ENCODE data around the gene MIER2.
"Not testable (repeated sequence)": the region's sequence is repeated elsewhere in the genome, so short reads cannot be mapped to it uniquely, and the experiment has no call there.

MIER2 gene

GRCh38 chr19:275000-275399 lies 69.6 kb downstream of the MIER2 start:
- ATAC-seq = no peak
- TF ChIP-seq RARB (CRISPR knock-in tag; IDR thresholded peaks at IDR 0.05) = no peak
- TF ChIP-seq ZNF565 (CRISPR knock-in tag; conservative IDR thresholded peaks at IDR 0.05; ENCODE audit: low read depth) = no peak
- TF ChIP-seq POU6F1 (CRISPR knock-in tag; IDR thresholded peaks at IDR 0.05; ENCODE audit: borderline replicate concordance, low read depth) = no peak
- no peak for TF ChIP-seq TOX (CRISPR knock-in tag; IDR thresholded peaks at IDR 0.05; ENCODE audit: borderline replicate concordance)
- TF ChIP-seq ARNTL (CRISPR knock-in tag; IDR thresholded peaks at IDR 0.05; ENCODE audit: borderline replicate concordance, low read depth) = no peak
- no peak for TF ChIP-seq PATZ1 (CRISPR knock-in tag; IDR thresholded peaks at IDR 0.05; ENCODE audit: borderline replicate concordance)

- TF ChIP-seq TCF4 (CRISPR knock-in tag; IDR thresholded peaks at IDR 0.05; ENCODE audit: borderline replicate concordance) (no peak), PATZ1 (CRISPR knock-in tag; IDR thresholded peaks at IDR 0.05; ENCODE audit: borderline replicate concordance) (no peak), ARNTL (CRISPR knock-in tag; IDR thresholded peaks at IDR 0.05; ENCODE audit: borderline replicate concordance, low read depth) (no peak), CSRNP3 (CRISPR knock-in tag; IDR thresholded peaks at IDR 0.05) (no peak), RARB (CRISPR knock-in tag; IDR thresholded peaks at IDR 0.05) (no peak), CREB5 (CRISPR knock-in tag; IDR thresholded peaks at IDR 0.05; ENCODE audit: low read depth) (no peak), ESRRG (CRISPR knock-in tag; IDR thresholded peaks at IDR 0.05) (no peak), ISL1 (CRISPR knock-in tag; IDR thresholded peaks at IDR 0.05) (no peak), ZNF70 (CRISPR knock-in tag; IDR thresholded peaks at IDR 0.05) (no peak), ZFP30 (CRISPR knock-in tag; IDR thresholded peaks at IDR 0.05) (no peak), OSR1 (CRISPR knock-in tag; IDR thresholded peaks at IDR 0.05) (no peak), PPARA (CRISPR knock-in tag; IDR thresholded peaks at IDR 0.05; ENCODE audit: borderline replicate concordance) (no peak), CSDC2 (CRISPR knock-in tag; IDR thresholded peaks at IDR 0.05) (no peak), TOX (CRISPR knock-in tag; IDR thresholded peaks at IDR 0.05; ENCODE audit: borderline replicate concordance) (no peak)
- ATAC-seq = no peak
These were observed 71.2 kb downstream of the MIER2 start for GRCh38 chr19:273393-273792.

GRCh38 chr19:271856-272255 lies 72.7 kb downstream of the MIER2 start:
- TF ChIP-seq RARB (CRISPR knock-in tag; IDR thresholded peaks at IDR 0.05) (no peak), ZNF70 (CRISPR knock-in tag; IDR thresholded peaks at IDR 0.05) (no peak), ZC3H10 (CRISPR knock-in tag; IDR thresholded peaks at IDR 0.05) (no peak), ZNF565 (CRISPR knock-in tag; conservative IDR thresholded peaks at IDR 0.05; ENCODE audit: low read depth) (no peak), OSR1 (CRISPR knock-in tag; IDR thresholded peaks at IDR 0.05) (no peak), BACH2 (CRISPR knock-in tag; IDR thresholded peaks at IDR 0.05; ENCODE audit: borderline replicate concordance) (no peak), PATZ1 (CRISPR knock-in tag; IDR thresholded peaks at IDR 0.05; ENCODE audit: borderline replicate concordance) (no peak)

GRCh38 chr19:270766-271318 lies 73.8 kb downstream of the MIER2 start:
- ATAC-seq = not testable (repeated sequence)

More at GRCh38 chr19:271856-272255, 72.7 kb downstream of the MIER2 start:
- ATAC-seq = no peak
